Kidney epithelial cell (primary cell): ENCODE data around the gene HMBS. TPM values are rescaled to one million over a fixed set of nuclear protein-coding genes. Genes with fewer than 3 reads are reported as not detected.
"Not testable (repeated sequence)": the region's sequence is repeated elsewhere in the genome, so short reads cannot be mapped to it uniquely, and the experiment has no call there.

Experiments used
- DNase-seq: peaks from one replicate; pipeline ENCODE4 v3.0.0-alpha.2; 2010; ENCODE audit warnings: low read depth
- H3K27me3 ChIP-seq: 2 replicates; pipeline ENCODE4 v1.6.0; 2011; ENCODE audit warnings: low read length; ENCODE audit not compliant: control insufficient read depth, insufficient read depth
- H3K36me3 ChIP-seq: 2 replicates; pipeline ENCODE4 v1.5.1; 2011; ENCODE audit warnings: low read length; ENCODE audit not compliant: control insufficient read depth, insufficient read depth
- H3K4me3 ChIP-seq: 2 replicates; pipeline ENCODE4 v1.5.1; 2011; ENCODE audit warnings: low read depth, mild to moderate bottlenecking, control low read depth, low read length
- total RNA-seq: library from RNA; depleted of rRNA; stranded (reverse); fragments of >200 nt; gene quantifications from 2 replicates; pipeline ENCODE4 v1.2.3, GENCODE V29; 2015
- TF ChIP-seq, protein P1 (sequence below): IDR thresholded peaks from 2 replicates; pipeline ENCODE4 v1.5.1; 2011; ENCODE audit warnings: mild to moderate bottlenecking, moderate library complexity, low read length, control low read depth, inconsistent platforms; ENCODE audit not compliant: insufficient read depth, poor library complexity, severe bottlenecking

HMBS gene
- total RNA-seq, 1 donor from 2014 or later = 27.7 TPM

DNA sequence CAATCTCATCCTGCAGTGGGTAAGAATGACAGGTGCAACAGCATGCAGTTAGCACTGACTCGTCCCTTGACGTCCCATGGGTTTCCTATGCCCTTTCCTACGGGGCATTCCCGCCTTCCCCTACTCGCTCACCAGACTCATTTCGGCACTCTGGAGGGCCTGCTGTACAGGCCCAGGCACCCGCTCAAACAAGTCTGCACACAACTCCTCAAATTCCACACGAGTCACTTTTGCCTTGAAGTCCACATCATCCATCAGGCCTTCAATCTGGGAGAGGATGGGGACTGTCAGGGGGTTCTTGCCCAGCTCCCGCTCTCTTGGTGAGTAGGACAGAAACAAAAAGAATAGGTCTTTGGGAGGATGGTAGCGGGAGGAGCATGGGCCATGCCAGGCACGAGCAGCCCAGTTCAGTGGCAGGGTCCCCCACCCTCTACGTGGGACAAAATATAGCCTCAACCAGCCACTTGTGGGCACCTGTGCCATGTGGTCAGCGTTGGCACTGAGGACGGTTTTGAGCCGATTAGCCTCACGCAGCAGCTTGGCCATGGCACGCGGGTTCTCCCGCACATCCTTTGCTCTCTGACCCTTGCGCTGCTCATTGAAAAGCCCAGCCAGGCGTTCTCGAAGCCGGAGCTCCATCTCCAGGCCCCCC lies 32.4 kb upstream of the HMBS start:
- Histone ChIP-seq H3K4me3 (no peak overlapping the region), H3K36me3 (peaks cover 5% of the 10 kb centered on the region), H3K27me3 (no peaks in the 10 kb centered on the region)
- DNase-seq = no peak
- TF ChIP-seq, protein P1, sequence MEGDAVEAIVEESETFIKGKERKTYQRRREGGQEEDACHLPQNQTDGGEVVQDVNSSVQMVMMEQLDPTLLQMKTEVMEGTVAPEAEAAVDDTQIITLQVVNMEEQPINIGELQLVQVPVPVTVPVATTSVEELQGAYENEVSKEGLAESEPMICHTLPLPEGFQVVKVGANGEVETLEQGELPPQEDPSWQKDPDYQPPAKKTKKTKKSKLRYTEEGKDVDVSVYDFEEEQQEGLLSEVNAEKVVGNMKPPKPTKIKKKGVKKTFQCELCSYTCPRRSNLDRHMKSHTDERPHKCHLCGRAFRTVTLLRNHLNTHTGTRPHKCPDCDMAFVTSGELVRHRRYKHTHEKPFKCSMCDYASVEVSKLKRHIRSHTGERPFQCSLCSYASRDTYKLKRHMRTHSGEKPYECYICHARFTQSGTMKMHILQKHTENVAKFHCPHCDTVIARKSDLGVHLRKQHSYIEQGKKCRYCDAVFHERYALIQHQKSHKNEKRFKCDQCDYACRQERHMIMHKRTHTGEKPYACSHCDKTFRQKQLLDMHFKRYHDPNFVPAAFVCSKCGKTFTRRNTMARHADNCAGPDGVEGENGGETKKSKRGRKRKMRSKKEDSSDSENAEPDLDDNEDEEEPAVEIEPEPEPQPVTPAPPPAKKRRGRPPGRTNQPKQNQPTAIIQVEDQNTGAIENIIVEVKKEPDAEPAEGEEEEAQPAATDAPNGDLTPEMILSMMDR = no peak

DNA sequence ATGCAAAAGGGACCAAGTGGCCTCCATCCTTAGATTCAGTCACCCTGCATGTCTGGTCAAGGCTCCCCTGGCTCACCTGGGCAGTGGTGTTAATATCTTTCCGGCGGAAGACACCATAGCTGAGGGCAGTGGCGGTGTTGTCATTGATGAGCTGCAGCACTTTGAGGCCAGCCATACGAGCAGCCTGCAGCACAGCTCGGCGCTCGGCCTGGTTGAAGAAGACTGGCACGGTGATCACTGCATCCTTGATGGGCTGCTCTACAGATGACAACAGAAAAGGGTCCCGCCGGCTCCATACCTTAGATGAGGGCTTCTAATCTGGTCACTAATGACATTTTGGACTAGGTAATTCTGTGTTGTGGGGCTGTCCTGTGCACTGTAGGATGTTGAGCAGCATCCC lies 30.3 kb upstream of the HMBS start:
- H3K27me3 ChIP-seq = no peaks in the 10 kb centered on the region
- no peak overlapping the region for H3K4me3 ChIP-seq
- peaks cover 3% of the 10 kb centered on the region for H3K36me3 ChIP-seq

DNA sequence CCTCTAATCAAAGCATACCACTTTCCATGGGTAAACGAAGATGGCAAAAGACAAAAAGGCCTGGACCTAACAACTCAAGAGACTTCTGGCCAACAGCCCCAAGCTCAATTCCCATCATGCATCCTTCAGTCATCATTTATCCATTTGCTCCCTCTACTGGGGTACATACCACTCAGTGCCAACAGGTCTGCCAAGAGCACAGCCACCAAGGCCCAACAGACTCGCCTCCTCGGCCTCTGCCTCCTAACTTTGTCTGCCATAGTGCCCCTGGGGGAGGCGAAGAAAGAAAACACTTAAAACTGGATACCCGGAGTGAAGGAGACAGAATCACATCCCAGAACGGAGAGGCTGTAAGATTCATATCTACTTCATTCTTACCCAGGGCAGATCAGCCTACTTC lies 28.8 kb upstream of the HMBS start:
- Histone ChIP-seq H3K4me3 (peak overlapping the region; percentile 74), H3K36me3 (peaks cover 1% of the 10 kb centered on the region), H3K27me3 (no peaks in the 10 kb centered on the region)
- TF ChIP-seq, protein P1 = peak; percentile 41
- DNase-seq = no peak

More for the DNA sequence above, 30.3 kb upstream of the HMBS start:
- no peak for DNase-seq
- TF ChIP-seq, protein P1 = no peak

DNA sequence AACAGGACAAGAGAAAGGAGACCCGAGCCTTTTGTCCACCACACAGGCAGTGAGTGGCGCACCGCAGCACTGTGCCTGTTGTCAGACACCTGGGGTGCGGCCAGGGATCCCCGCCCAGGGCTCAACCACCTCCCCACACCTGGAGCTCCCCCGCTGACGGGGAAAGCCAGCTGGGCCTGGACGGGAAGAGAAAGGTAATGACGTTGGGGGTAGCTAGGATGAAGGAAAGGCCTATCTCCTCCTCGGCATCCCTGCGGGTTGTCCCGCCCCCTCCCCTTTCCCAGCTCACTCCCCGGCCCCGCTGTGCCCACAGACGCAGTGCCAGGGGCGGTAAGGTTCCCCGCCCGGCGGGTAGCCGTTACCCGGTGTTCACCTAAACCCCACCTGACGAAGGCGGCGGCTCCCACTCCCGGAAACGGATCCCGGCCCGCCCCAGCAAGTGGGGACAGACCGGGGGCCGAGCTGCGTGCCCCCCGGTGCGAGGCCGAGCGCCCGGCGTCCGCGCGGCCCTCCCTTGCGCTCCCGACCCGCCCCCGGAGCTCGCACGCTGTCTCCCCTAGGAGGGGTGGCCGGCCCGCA lies 28.2 kb upstream of the HMBS start:
- H3K36me3 ChIP-seq = peaks cover 1% of the 10 kb centered on the region
- H3K4me3 ChIP-seq = peak overlapping the region; percentile 74
- TF ChIP-seq, protein P1 = no peak
- DNase-seq = no peak
- no peaks in the 10 kb centered on the region for H3K27me3 ChIP-seq

DNA sequence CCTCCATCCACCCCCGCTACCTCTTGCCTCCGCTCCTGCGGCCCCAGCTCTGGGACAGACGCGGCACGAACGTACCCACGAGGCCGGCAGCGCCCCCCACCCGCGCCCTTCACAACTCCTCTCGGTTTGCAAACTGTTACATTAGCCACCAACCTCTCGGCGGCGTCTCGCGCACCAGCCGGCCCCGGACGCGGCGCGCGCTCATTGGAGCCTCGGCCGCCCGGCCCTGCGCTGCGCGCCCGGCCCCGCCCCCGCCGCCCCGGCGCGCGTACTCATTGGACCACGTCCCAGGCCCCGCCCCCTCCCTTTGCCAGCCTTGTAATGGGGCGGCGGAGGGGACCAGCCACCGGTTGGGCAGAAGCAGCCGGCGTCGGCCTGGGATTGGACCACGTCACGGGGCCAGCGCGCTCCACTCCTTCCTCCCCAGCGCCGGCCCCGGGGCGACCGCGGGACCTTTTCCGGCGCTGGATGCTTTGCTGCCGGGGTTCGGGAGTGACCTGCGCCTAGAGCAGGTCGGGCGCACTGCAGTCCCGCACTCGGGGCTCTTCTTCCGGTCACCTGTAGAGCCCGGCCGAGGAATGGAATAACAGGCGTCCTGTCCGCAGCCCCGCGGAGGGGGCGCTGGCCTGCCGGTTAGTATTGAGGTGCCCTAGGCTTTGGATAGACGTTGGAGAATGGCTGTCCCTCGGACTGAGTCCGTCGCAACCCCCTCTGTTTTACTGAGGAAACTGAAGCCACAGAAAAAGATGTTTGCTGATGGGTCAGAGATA lies 27.5 kb upstream of the HMBS start, which contains the start of gene HYOU1:
HYOU1 (minus strand) TSS at position 206 of the 770 bp plus-strand sequence. CDS start 1,045 bp downstream, outside the sequence.
- Histone ChIP-seq H3K36me3 (no peaks in the 10 kb centered on the region), H3K4me3 (peak within 1 kb of the TSS; percentile 83), H3K27me3 (no peaks in the 10 kb centered on the region)
- peak; percentile 83 for DNase-seq
- TF ChIP-seq, protein P1 = peak; percentile 41

DNA sequence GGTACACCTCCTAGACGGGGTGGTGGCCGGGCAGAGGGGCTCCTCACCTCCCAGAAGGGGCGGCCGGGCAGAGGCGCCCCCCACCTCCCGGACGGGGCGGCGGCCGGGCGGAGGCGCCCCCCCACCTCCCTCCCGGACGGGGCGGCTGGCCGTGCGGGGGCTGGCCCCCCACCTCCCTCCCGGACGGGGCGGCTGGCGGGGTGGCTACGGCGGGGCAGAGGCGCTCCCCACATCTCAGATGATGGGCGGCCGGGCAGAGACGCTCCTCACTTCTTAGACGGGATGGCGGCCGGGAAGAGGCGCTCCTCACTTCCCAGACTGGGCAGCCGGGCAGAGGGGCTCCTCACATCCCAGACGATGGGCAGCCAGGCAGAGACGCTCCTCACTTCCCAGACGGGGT lies 25.6 kb upstream of the HMBS start:
- not testable (repeated sequence) for H3K27me3 ChIP-seq, H3K36me3 ChIP-seq, DNase-seq, H3K4me3 ChIP-seq
